T-cell (primary cell): Measurements from ENCODE around the gene TMEM74B. TPM values are rescaled to one million over a fixed set of nuclear protein-coding genes. Genes with fewer than 3 reads are reported as not detected.

Experiments used
- ATAC-seq, 4 experiments: fragments of 200-7000 bp in 3 of 4; fragments of 150-1000 bp in 1 of 4; cut with Tn5 transposase; replicated peaks in 1 of 4; 1 replicate in 3 of 4; 2 replicates in 1 of 4; pipeline ENCODE4 v1.10.0; 2021; ENCODE audit warnings: moderate library complexity in 3 of 4, mild to moderate bottlenecking in 2 of 4, moderate number of reproducible peaks in 1 of 4
- CTCF ChIA-PET, 2 donors: fragments of 300-600 bp; sonication (Branson Sonifier 250); formaldehyde crosslinking; loops; one replicate each; lab custom pipeline; 2022; ENCODE audit warnings: antibody characterized with exemption in 2 of 2; lab: Charles Lee
- POLR2A ChIA-PET, 2 donors: fragments of 300-600 bp; sonication (Branson Sonifier 250); formaldehyde crosslinking; loops; one replicate each; lab custom pipeline; 2022; ENCODE audit warnings: antibody characterized with exemption in 2 of 2; lab: Charles Lee
- DNase-seq, 35 experiments: peaks; one replicate each; pipeline versions ENCODE4 v3.0.0 to v3.0.0-alpha.2; 2013 to 2023
- H3K27ac ChIP-seq: one replicate; pipeline ENCODE4 v1.5.1; 2013; ENCODE audit warnings: low read length
- H3K27me3 ChIP-seq, 2 experiments: replicated peaks in 1 of 2; 1 replicate in 1 of 2; 2 replicates in 1 of 2; pipeline versions ENCODE4 v1.6.1 to v1.7.0; 2013; ENCODE audit warnings: low read length in 1 of 2, mixed read lengths in 1 of 2; ENCODE audit not compliant: control insufficient read depth in 2 of 2, insufficient read depth in 2 of 2; ENCODE audit errors: extremely low read depth in 1 of 2
- H3K36me3 ChIP-seq, 2 donors: 1 replicate in 1 of 2; 2 replicates in 1 of 2; pipeline versions ENCODE4 v1.6.1 to v1.7.0; 2013; ENCODE audit warnings: low read length in 1 of 2; ENCODE audit not compliant: control insufficient read depth in 2 of 2, insufficient read depth in 1 of 2; ENCODE audit errors: extremely low read depth in 1 of 2
- H3K4me1 ChIP-seq, 2 experiments: 1 replicate in 1 of 2; 2 replicates in 1 of 2; pipeline versions ENCODE4 v1.6.1 to v1.7.0; 2013; ENCODE audit warnings: low read length in 2 of 2, mixed read lengths in 1 of 2; ENCODE audit not compliant: insufficient read depth in 2 of 2, control insufficient read depth in 1 of 2; ENCODE audit errors: extremely low read depth in 1 of 2
- H3K4me3 ChIP-seq, 2 donors: 1 replicate in 1 of 2; 2 replicates in 1 of 2; pipeline versions ENCODE4 v1.5.1 to v1.7.0; 2013; ENCODE audit warnings: mild to moderate bottlenecking in 2 of 2, low read length in 1 of 2, moderate library complexity in 1 of 2; ENCODE audit not compliant: control insufficient read depth in 1 of 2; ENCODE audit errors: extremely low read depth in 1 of 2
- H3K9me3 ChIP-seq: 2 replicates; pipeline ENCODE4 v1.7.0; 2013
- H3K27ac Mint-ChIP-seq, 2 donors: one replicate each; pipeline ENCODE4 v1.8.0; 2020 to 2021; ENCODE audit warnings: mild to moderate bottlenecking in 2 of 2, mixed read lengths in 2 of 2
- H3K27me3 Mint-ChIP-seq, 2 donors: one replicate each; pipeline ENCODE4 v1.8.0; 2021 to 2022; ENCODE audit warnings: mixed read lengths in 2 of 2
- H3K36me3 Mint-ChIP-seq: one replicate; pipeline ENCODE4 v1.8.0; 2021; ENCODE audit warnings: mixed read lengths
- H3K4me1 Mint-ChIP-seq, 3 donors: one replicate each; pipeline ENCODE4 v1.8.0; 2020 to 2022; ENCODE audit warnings: mixed read lengths in 3 of 3, mild to moderate bottlenecking in 1 of 3
- H3K4me3 Mint-ChIP-seq, 3 donors: one replicate each; pipeline ENCODE4 v1.8.0; 2020 to 2022; ENCODE audit warnings: mild to moderate bottlenecking in 3 of 3, mixed read lengths in 3 of 3, moderate library complexity in 3 of 3
- H3K9me3 Mint-ChIP-seq, 3 donors: one replicate each; pipeline ENCODE4 v1.8.0; 2020 to 2022; ENCODE audit warnings: mixed read lengths in 3 of 3
- WGBS: methylation state at CpG from one replicate; pipeline ENCODE4 v1.1.5; 2013; ENCODE audit warnings: missing lambda C conversion rate; ENCODE audit not compliant: insufficient coverage; 5-methylcytosine and 5-hydroxymethylcytosine counted together
- total RNA-seq, 35 experiments: library from RNA in 6 of 35; stranded (reverse) in 6 of 35; fragments of 120-200 nt in 1 of 35; gene quantifications; one replicate each; pipeline versions ENCODE4 v1.2.1 to v1.2.4 and lab custom pipeline; 2013 to 2026

The TMEM74B gene
- total RNA-seq, 5 donors from 2014 or later (not counting 1 experiment from before 2014, with no cell fraction given): 0.13 TPM; not detected in 4

DNA sequence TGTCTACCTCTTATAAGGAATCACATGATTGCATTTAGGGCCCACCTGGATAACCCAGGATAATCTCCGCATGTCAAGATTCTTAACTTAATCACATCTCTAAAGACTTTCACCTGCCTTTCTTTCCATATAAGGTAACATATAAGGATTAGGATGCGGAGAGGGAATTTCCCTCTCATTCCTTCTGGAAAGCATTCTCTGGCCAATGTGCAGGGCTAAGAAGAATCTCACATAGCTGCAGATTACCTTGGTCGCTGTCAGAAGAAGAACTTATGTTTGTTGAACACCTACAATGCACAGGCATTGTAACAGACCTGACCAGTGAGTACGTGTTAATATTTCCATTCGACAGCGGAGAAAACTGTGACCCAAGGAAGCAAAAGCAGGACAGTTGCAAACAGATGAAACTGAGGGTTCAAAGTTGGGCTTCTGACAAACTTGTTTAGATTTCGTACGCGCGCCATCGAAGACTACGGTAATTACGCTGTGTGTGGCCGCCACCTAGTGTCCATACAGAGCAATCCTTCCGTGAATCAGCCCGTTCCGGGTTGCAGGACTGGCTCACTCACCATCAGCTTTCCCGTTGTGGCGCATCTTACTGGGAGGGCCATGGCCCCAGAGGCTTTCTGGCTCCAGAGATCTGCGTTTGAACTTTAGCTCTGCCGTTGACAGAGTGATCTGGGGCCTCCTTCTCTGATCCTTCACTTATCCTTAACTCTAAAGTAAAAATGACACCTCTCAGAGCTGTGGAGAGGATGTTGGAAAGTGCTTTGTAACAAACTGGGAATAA lies 28.0 kb upstream of the TMEM74B start:
- Histone ChIP-seq H3K9me3 (no peaks in the 10 kb centered on the region), H3K36me3 (no peaks in the 10 kb centered on the region), H3K27me3 (peaks cover 0 to 9% of the 10 kb centered on the region in 2 experiments), H3K4me1 (peaks cover 6 to 24% of the 10 kb centered on the region in 2 experiments), H3K27ac (no peak overlapping the region), H3K4me3 (no peak overlapping the region)
- H3K36me3 Mint-ChIP-seq: no peaks in the 10 kb centered on the region
- ChIA-PET POLR2A (no interaction called here), CTCF (interaction anchor here (0.6 to 0.9 kb wide), 4 partner anchors 21 to 256 kb away, joined by 3 to 4 read pairs (median 3); no protein-coding TSS in a partner anchor)
- DNase-seq: peak; percentile 31 to 82 (median 59)
- H3K9me3 Mint-ChIP-seq: no peaks in the 10 kb centered on the region
- H3K27me3 Mint-ChIP-seq: peaks cover 10 to 11% of the 10 kb centered on the region in 2 donors
- ATAC-seq: peak; percentile 76 to 82 (median 80)
- peaks cover 38 to 46% (median 42%) of the 10 kb centered on the region in 3 donors for H3K4me1 Mint-ChIP-seq
- WGBS: 8% methylated on average over 17 of the region's 21 CpGs
- no peak overlapping the region for H3K4me3 Mint-ChIP-seq
- H3K27ac Mint-ChIP-seq: no peak overlapping the region

DNA sequence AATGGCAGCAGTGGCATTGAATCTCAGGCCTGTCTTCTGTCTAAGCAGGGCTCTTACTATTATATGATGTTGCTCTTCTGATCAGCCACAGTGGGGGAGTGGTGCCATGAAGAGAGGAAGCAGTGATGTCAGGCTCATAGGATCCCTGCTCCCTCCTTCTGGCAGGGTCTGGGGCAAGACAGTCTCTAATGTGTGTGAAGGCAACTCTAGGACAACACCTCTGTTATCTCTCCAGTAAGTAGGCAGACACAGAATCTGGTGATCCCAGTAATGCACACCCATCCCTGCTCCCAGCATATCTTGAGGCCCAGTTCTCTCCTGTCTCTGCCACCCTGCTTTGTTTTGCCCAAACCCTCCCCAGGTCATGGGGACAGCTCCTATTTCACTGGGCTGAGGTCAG lies 27.2 kb upstream of the TMEM74B start:
- no peak overlapping the region for H3K4me3 ChIP-seq
- H3K36me3 Mint-ChIP-seq: no peaks in the 10 kb centered on the region
- peaks cover 0 to 9% of the 10 kb centered on the region in 2 experiments for H3K27me3 ChIP-seq
- no peaks in the 10 kb centered on the region for H3K9me3 Mint-ChIP-seq
- H3K9me3 ChIP-seq: no peaks in the 10 kb centered on the region
- POLR2A ChIA-PET: no interaction called here
- H3K4me1 ChIP-seq: peaks cover 6 to 20% of the 10 kb centered on the region in 2 experiments
- H3K36me3 ChIP-seq: no peaks in the 10 kb centered on the region
- no peak overlapping the region for H3K27ac ChIP-seq
- no peak for DNase-seq
- no peak overlapping the region for H3K27ac Mint-ChIP-seq
- H3K4me1 Mint-ChIP-seq: peaks cover 31 to 39% (median 35%) of the 10 kb centered on the region in 3 donors
- no peak for ATAC-seq
- peaks cover 10 to 11% of the 10 kb centered on the region in 2 donors for H3K27me3 Mint-ChIP-seq
- CTCF ChIA-PET: interaction anchor here in 1 of 2 donors (1.1 kb wide), 1 partner anchor 104 kb away, joined by 3 read pairs; no protein-coding TSS in a partner anchor
- no peak overlapping the region for H3K4me3 Mint-ChIP-seq

DNA sequence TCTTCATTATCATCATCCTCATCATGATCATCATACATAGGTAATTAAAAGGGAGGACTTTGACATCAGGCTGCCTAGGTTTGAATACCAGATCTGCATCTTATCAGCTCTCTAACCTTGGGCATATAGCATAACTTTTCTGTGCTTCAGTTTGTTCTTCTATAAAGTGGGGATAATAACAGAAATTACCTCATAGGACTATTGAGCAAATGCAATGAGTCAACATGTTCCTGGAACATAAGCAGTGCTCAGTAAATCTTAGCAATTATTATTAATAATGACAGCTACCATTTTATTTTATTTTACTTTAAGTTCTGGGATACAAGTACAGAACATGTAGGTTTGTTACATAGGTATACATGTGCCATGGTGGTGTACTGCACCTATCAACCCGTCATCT lies 25.7 kb upstream of the TMEM74B start:
- no CpG with 5 or more reads among the region's 1 CpG for WGBS
- Mint-ChIP-seq H3K9me3 (no peaks in the 10 kb centered on the region), H3K36me3 (no peaks in the 10 kb centered on the region), H3K4me1 (peaks cover 16 to 25% (median 20%) of the 10 kb centered on the region in 3 donors), H3K27me3 (peaks cover 10 to 11% of the 10 kb centered on the region in 2 donors), H3K27ac (no peak overlapping the region), H3K4me3 (no peak overlapping the region)
- ChIA-PET POLR2A (interaction anchor here in 1 of 2 donors (0.6 kb wide), 1 partner anchor 45 kb away, joined by 3 read pairs; no protein-coding TSS in a partner anchor), CTCF (interaction anchor here in 1 of 2 donors (0.6 kb wide), 1 partner anchor 14 kb away, joined by 3 read pairs; no protein-coding TSS in a partner anchor)
- H3K4me1 ChIP-seq: peaks cover 4 to 7% of the 10 kb centered on the region in 2 experiments
- DNase-seq (no peak), ATAC-seq (no peak)
- H3K27ac ChIP-seq: no peak overlapping the region
- H3K9me3 ChIP-seq: no peaks in the 10 kb centered on the region
- H3K27me3 ChIP-seq: peaks cover 0 to 8% of the 10 kb centered on the region in 2 experiments
- no peak overlapping the region for H3K4me3 ChIP-seq
- H3K36me3 ChIP-seq: no peaks in the 10 kb centered on the region

DNA sequence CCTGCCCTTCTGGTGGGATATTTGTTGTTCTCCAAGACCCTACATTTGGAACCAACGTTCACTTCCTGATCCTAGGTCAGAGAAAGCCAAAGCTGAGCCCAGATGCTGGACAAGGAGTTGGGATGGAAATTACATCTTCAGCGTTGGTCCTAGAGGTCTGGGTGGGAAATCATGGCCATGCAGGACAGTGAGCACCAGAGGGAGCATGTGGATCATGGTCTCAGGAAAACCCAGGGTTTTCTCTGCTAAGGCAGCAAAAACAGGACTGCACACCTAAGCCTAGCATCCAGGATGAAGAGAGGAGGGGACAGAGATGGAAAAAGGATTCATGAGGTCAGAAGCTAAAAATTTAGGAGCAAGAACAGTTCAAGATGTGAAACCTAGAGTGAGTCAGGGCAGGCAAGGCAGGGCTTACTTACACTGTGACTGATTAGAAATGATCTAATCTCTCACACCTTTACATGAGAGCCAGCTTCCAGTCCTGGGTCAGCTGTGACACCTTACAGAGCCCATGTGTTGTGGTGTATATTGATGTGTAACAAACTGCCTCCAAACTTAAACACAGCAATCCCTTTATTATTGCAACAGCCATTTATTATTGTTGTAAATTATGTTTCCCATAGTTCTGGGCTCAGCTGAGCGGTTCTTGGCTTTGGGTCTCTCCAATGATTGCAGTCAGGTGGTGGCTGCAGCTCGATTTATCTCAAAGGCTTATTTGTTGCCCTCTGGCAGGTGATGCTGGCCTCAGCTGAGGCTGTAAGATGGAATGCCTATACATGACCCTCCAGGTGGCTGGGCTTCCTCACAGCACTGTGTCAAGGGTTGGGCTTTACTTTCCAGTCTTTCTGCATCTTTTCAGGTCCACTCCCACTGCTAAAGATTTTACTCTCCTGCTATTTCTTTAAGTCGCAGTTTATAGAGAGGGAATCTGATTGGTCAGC lies 24.9 kb upstream of the TMEM74B start:
- Histone ChIP-seq H3K27ac (no peak overlapping the region), H3K36me3 (no peaks in the 10 kb centered on the region), H3K9me3 (no peaks in the 10 kb centered on the region), H3K27me3 (peaks cover 0 to 8% of the 10 kb centered on the region in 2 experiments), H3K4me1 (peaks cover 0 to 4% of the 10 kb centered on the region in 2 experiments), H3K4me3 (no peak overlapping the region)
- Mint-ChIP-seq H3K27me3 (peaks cover 10 to 11% of the 10 kb centered on the region in 2 donors), H3K4me3 (no peak overlapping the region), H3K9me3 (no peaks in the 10 kb centered on the region), H3K36me3 (no peaks in the 10 kb centered on the region), H3K27ac (no peak overlapping the region), H3K4me1 (peaks cover 10 to 17% (median 12%) of the 10 kb centered on the region in 3 donors)
- DNase-seq (no peak), ATAC-seq (no peak)
- 58% methylated on average over 4 of the region's 5 CpGs for WGBS
- CTCF ChIA-PET: interaction anchor here (0.6 to 0.7 kb wide), 2 partner anchors 14 to 18 kb away, joined by 3 read pairs; no protein-coding TSS in a partner anchor
- POLR2A ChIA-PET: no interaction called here

DNA sequence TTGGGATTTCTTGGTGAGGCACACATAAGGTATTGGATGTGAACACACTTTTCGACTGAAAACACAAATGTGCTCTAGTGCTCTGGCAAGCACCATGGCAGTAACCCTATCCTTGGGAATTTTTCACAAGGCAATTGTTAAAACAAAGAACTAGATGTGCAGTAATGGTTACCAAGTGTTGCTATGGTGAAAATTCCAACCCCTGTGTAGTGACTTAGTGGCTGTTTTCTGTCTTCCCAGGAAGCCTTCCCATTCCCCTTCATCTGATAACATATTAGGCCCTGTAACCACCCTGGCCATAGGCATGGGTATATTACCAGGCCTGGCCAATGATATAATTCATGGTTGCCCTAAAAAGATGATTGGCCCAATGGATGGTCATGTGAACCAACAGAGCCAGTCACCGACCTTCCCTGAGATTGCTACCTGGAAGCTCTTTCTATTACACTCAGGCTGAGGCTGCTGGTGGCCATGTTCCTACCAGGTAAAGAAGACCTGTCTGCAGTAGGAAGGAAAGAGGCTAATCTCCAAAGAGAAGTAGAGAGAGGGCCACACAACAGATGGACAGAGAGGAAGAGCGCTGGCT lies 22.6 kb upstream of the TMEM74B start:
- ChIA-PET CTCF (no interaction called here), POLR2A (no interaction called here)
- DNase-seq: no peak
- Histone ChIP-seq H3K4me3 (no peak overlapping the region), H3K36me3 (no peaks in the 10 kb centered on the region), H3K27me3 (peaks cover 0 to 10% of the 10 kb centered on the region in 2 experiments), H3K9me3 (no peaks in the 10 kb centered on the region), H3K27ac (no peak overlapping the region), H3K4me1 (no peaks in the 10 kb centered on the region)
- Mint-ChIP-seq H3K9me3 (no peaks in the 10 kb centered on the region), H3K27me3 (peaks cover 6% of the 10 kb centered on the region in 2 donors), H3K4me1 (peaks cover under 1% of the 10 kb centered on the region in 3 donors), H3K4me3 (no peak overlapping the region), H3K27ac (no peak overlapping the region), H3K36me3 (no peaks in the 10 kb centered on the region)
- no peak for ATAC-seq
- WGBS: 100% methylated on average over 1 of the region's 3 CpGs
